HepG2 (cell line): ENCODE data around the gene DDX28. TPM values are rescaled to one million over a fixed set of nuclear protein-coding genes. Genes with fewer than 3 reads are reported as not detected.

ENCODE experiments used
- CENPX ChIP-seq: sonication (generic); formaldehyde crosslinking; IDR thresholded peaks from 2 replicates; pipeline ENCODE4 v1.9.0; 2021; ENCODE audit warnings: mild to moderate bottlenecking, missing genetic modification reagents, moderate library complexity
- HNF1B ChIP-seq: sonication (generic); formaldehyde crosslinking; IDR thresholded peaks from 2 replicates; pipeline ENCODE4 v1.5.1; 2020; ENCODE audit warnings: mild to moderate bottlenecking, moderate library complexity, missing genetic modification reagents
- KDM2A ChIP-seq: sonication (generic); formaldehyde crosslinking; IDR thresholded peaks from 2 replicates; pipeline ENCODE4 v1.4.0; 2020; ENCODE audit warnings: low read depth, missing genetic modification reagents, borderline replicate concordance
- MYC ChIP-seq: sonication (generic); formaldehyde crosslinking; IDR thresholded peaks from 2 replicates; pipeline ENCODE4 v1.9.0; 2021; ENCODE audit warnings: missing genetic modification reagents, borderline replicate concordance
- NFKB2 ChIP-seq: sonication (generic); formaldehyde crosslinking; IDR thresholded peaks from 2 replicates; pipeline ENCODE4 v1.4.0; 2020; ENCODE audit warnings: missing genetic modification reagents, borderline replicate concordance
- PHB2 ChIP-seq: fragments of 450-650 bp; IDR thresholded peaks from 2 replicates; pipeline ENCODE4 v1.6.1; 2018; ENCODE audit not compliant: partially characterized antibody
- PTBP1 ChIP-seq: fragments of 200-400 bp; formaldehyde crosslinking; IDR thresholded peaks from 2 replicates; pipeline ENCODE4 v1.6.1; 2018; ENCODE audit warnings: low read length, low read depth; ENCODE audit not compliant: poor library complexity, severe bottlenecking
- REPIN1 ChIP-seq: sonication (generic); formaldehyde crosslinking; IDR thresholded peaks from 2 replicates; pipeline ENCODE4 v1.8.0; 2022; ENCODE audit warnings: missing genetic modification reagents, low read depth, mild to moderate bottlenecking, borderline replicate concordance
- RNF219 ChIP-seq: sonication (generic); formaldehyde crosslinking; IDR thresholded peaks from 2 replicates; pipeline ENCODE4 v1.5.0; 2020; ENCODE audit warnings: mild to moderate bottlenecking, missing genetic modification reagents
- ZNF562 ChIP-seq: sonication (generic); formaldehyde crosslinking; IDR thresholded peaks from 2 replicates; pipeline ENCODE4 v1.8.0; 2022; ENCODE audit warnings: missing genetic modification reagents, borderline replicate concordance
- ZNF574 ChIP-seq: sonication (generic); formaldehyde crosslinking; IDR thresholded peaks from 2 replicates; pipeline ENCODE4 v1.4.0; 2020; ENCODE audit warnings: missing genetic modification reagents
- ZNF619 ChIP-seq: sonication (generic); formaldehyde crosslinking; IDR thresholded peaks from 2 replicates; pipeline ENCODE4 v1.4.0; 2020; ENCODE audit warnings: mild to moderate bottlenecking, missing genetic modification reagents
- ZNF652 ChIP-seq: IDR thresholded peaks from 2 replicates; pipeline ENCODE4 v1.6.1; 2016; ENCODE audit warnings: low read depth, borderline replicate concordance
- polyA plus RNA-seq, 8 experiments: library from polyadenylated mRNA; depleted of rRNA in 3 of 8; stranded (reverse) in 7 of 8; unstranded in 1 of 8; fragments of >200 nt; fragmentation: Illumina TruSeq in 4 of 8; extraction: Trizol in 4 of 8; gene quantifications; 2 replicates each; pipeline versions ENCODE4 v1.2.1 to v1.2.3, GENCODE V29; 2011 to 2016; ENCODE audit warnings: low read depth in 4 of 8, missing spikeins in 1 of 8, mixed read lengths in 1 of 8; ENCODE audit not compliant: insufficient read depth in 1 of 8
- total RNA-seq, 5 experiments: library from RNA; depleted of rRNA; stranded (reverse); fragments of >200 nt; fragmentation: Illumina TruSeq; extraction: Trizol; gene quantifications; 2 replicates each; pipeline ENCODE4 v1.2.3, GENCODE V29; 2016; ENCODE audit warnings: low read depth in 1 of 5
- TF ChIP-seq, protein P1 (sequence below): sonication (generic); formaldehyde crosslinking; IDR thresholded peaks from 2 replicates; pipeline ENCODE4 v1.4.0; 2020; ENCODE audit warnings: missing genetic modification reagents
- TF ChIP-seq, protein P2 (sequence below): IDR thresholded peaks from 2 replicates; pipeline ENCODE4 v1.6.1; 2016
- TF ChIP-seq, protein P3 (sequence below): sonication (generic); formaldehyde crosslinking; IDR thresholded peaks from 2 replicates; pipeline ENCODE4 v1.5.1; 2020; ENCODE audit warnings: missing genetic modification reagents, mild to moderate bottlenecking, borderline replicate concordance

The DDX28 gene
- total and polyA plus RNA-seq, 2 of the 13 experiments (the other 11 are each of a cell fraction or from before 2014, with no cell fraction given), result 14.1 to 16.4 TPM

GRCh38 chr16:67993207-67994039 lies 29.6 kb downstream of the DDX28 start (continued):
- TF ChIP-seq PHB2 (no peak), ZNF574 (CRISPR knock-in tag) (peak; percentile 85), ZNF652 (CRISPR knock-in tag) (peak; percentile 82), PTBP1 (no peak), RNF219 (CRISPR knock-in tag) (no peak), KDM2A (CRISPR knock-in tag) (peak; percentile 97), ZNF619 (CRISPR knock-in tag) (0 out of 2 replicates have a peak, but pooled peaks have one; percentile 15), MYC (CRISPR knock-in tag) (peak; percentile 82), HNF1B (peak; percentile 58; the same call in 1 of the 2 replicates), NFKB2 (CRISPR knock-in tag) (peak; percentile 85; the same call in 1 of the 2 replicates), CENPX (CRISPR knock-in tag) (no peak), REPIN1 (CRISPR knock-in tag) (peak; percentile 70), ZNF562 (no peak)
- TF ChIP-seq, protein P1, sequence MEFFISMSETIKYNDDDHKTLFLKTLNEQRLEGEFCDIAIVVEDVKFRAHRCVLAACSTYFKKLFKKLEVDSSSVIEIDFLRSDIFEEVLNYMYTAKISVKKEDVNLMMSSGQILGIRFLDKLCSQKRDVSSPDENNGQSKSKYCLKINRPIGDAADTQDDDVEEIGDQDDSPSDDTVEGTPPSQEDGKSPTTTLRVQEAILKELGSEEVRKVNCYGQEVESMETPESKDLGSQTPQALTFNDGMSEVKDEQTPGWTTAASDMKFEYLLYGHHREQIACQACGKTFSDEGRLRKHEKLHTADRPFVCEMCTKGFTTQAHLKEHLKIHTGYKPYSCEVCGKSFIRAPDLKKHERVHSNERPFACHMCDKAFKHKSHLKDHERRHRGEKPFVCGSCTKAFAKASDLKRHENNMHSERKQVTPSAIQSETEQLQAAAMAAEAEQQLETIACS (CRISPR knock-in tag), result peak; percentile 62; the same call in 1 of the 2 replicates
- TF ChIP-seq, protein P2, sequence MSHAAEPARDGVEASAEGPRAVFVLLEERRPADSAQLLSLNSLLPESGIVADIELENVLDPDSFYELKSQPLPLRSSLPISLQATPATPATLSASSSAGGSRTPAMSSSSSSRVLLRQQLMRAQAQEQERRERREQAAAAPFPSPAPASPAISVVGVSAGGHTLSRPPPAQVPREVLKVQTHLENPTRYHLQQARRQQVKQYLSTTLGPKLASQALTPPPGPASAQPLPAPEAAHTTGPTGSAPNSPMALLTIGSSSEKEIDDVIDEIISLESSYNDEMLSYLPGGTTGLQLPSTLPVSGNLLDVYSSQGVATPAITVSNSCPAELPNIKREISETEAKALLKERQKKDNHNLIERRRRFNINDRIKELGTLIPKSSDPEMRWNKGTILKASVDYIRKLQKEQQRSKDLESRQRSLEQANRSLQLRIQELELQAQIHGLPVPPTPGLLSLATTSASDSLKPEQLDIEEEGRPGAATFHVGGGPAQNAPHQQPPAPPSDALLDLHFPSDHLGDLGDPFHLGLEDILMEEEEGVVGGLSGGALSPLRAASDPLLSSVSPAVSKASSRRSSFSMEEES (CRISPR knock-in tag), result peak; percentile 40; the same call in 1 of the 2 replicates
- TF ChIP-seq, protein P3, sequence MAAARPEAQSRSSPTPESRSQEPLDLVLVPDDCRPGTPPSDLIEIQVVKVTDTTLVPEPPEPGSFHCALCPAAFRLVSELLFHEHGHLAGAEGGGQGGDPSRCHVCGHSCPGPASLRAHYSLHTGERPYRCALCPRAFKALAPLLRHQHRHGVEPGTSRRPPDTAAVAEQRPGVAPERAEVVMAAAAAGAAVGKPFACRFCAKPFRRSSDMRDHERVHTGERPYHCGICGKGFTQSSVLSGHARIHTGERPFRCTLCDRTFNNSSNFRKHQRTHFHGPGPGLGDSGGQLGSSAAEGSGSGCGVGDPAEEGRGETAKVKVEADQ (CRISPR knock-in tag), result peak; percentile 77; the same call in 1 of the 2 replicates
